Measurements from ENCODE around the gene CDH1. TPM values are rescaled to one million over a fixed set of nuclear protein-coding genes. Genes with fewer than 3 reads are reported as not detected.

CDH1 gene
- total RNA-seq, 2 donors from 2014 or later: 1.8 to 3.0 TPM

- no peak overlapping the region for H3K4me3 Mint-ChIP-seq
- peak overlapping the region; percentile 48 for H3K27ac Mint-ChIP-seq
- no peaks in the 10 kb centered on the region for H3K36me3 Mint-ChIP-seq (ENCODE audit: low read depth)
- no peaks in the 10 kb centered on the region for H3K27me3 Mint-ChIP-seq
- ATAC-seq (replicated peaks): no peak
- H3K9me3 Mint-ChIP-seq: no peaks in the 10 kb centered on the region
- peaks cover 22% of the 10 kb centered on the region for H3K4me1 Mint-ChIP-seq
Observed at GRCh38 chr16:68762996-68763756, 26.1 kb downstream of the CDH1 start.

GRCh38 chr16:68764862-68765261, 27.8 kb downstream of the CDH1 start:
- H3K9me3 Mint-ChIP-seq: no peaks in the 10 kb centered on the region
- H3K27ac Mint-ChIP-seq: no peak overlapping the region
- peaks cover 4% of the 10 kb centered on the region for H3K27me3 Mint-ChIP-seq
- peak; percentile 44 for ATAC-seq (replicated peaks)
- H3K4me3 Mint-ChIP-seq: peak overlapping the region; percentile 10
- H3K36me3 Mint-ChIP-seq (ENCODE audit: low read depth): no peaks in the 10 kb centered on the region
- peaks cover 22% of the 10 kb centered on the region for H3K4me1 Mint-ChIP-seq

GRCh38 chr16:68767581-68767980, 30.5 kb downstream of the CDH1 start:
- Mint-ChIP-seq H3K27ac (no peak overlapping the region), H3K9me3 (no peaks in the 10 kb centered on the region), H3K4me3 (no peak overlapping the region), H3K36me3 (ENCODE audit: low read depth) (no peaks in the 10 kb centered on the region), H3K4me1 (peaks cover 8% of the 10 kb centered on the region), H3K27me3 (peaks cover 4% of the 10 kb centered on the region)
- no peak for ATAC-seq (replicated peaks)

GRCh38 chr16:68768175-68768574, 31.1 kb downstream of the CDH1 start:
- Mint-ChIP-seq H3K9me3 (no peaks in the 10 kb centered on the region), H3K27ac (no peak overlapping the region), H3K4me1 (peaks cover 4% of the 10 kb centered on the region), H3K27me3 (peaks cover 4% of the 10 kb centered on the region), H3K36me3 (ENCODE audit: low read depth) (no peaks in the 10 kb centered on the region), H3K4me3 (no peak overlapping the region)
- no peak for ATAC-seq (replicated peaks)

GRCh38 chr16:68768771-68769170, 31.7 kb downstream of the CDH1 start:
- peaks cover 4% of the 10 kb centered on the region for H3K4me1 Mint-ChIP-seq
- H3K9me3 Mint-ChIP-seq: no peaks in the 10 kb centered on the region
- H3K4me3 Mint-ChIP-seq: no peak overlapping the region
- no peaks in the 10 kb centered on the region for H3K36me3 Mint-ChIP-seq (ENCODE audit: low read depth)
- no peak overlapping the region for H3K27ac Mint-ChIP-seq
- ATAC-seq (replicated peaks): no peak
- peaks cover 4% of the 10 kb centered on the region for H3K27me3 Mint-ChIP-seq

GRCh38 chr16:68770671-68771070, 33.6 kb downstream of the CDH1 start:
- Mint-ChIP-seq H3K27me3 (peaks cover 4% of the 10 kb centered on the region), H3K9me3 (no peaks in the 10 kb centered on the region), H3K27ac (no peak overlapping the region), H3K4me1 (peaks cover 3% of the 10 kb centered on the region), H3K36me3 (ENCODE audit: low read depth) (no peaks in the 10 kb centered on the region), H3K4me3 (no peak overlapping the region)
- no peak for ATAC-seq (replicated peaks)

- Mint-ChIP-seq H3K36me3 (ENCODE audit: low read depth) (no peaks in the 10 kb centered on the region), H3K4me3 (no peak overlapping the region), H3K27ac (no peak overlapping the region), H3K27me3 (peaks cover 4% of the 10 kb centered on the region), H3K9me3 (no peaks in the 10 kb centered on the region), H3K4me1 (no peaks in the 10 kb centered on the region)
- no peak for ATAC-seq (replicated peaks)
Observed at GRCh38 chr16:68772030-68772681, 35.1 kb downstream of the CDH1 start.

GRCh38 chr16:68772871-68773270, 35.8 kb downstream of the CDH1 start:
- no peak overlapping the region for H3K4me3 Mint-ChIP-seq
- no peak overlapping the region for H3K27ac Mint-ChIP-seq
- no peaks in the 10 kb centered on the region for H3K36me3 Mint-ChIP-seq (ENCODE audit: low read depth)
- no peak for ATAC-seq (replicated peaks)
- no peaks in the 10 kb centered on the region for H3K4me1 Mint-ChIP-seq
- no peaks in the 10 kb centered on the region for H3K9me3 Mint-ChIP-seq
- H3K27me3 Mint-ChIP-seq: peaks cover 4% of the 10 kb centered on the region

- Mint-ChIP-seq H3K27ac (no peak overlapping the region), H3K27me3 (no peaks in the 10 kb centered on the region), H3K4me3 (no peak overlapping the region), H3K36me3 (ENCODE audit: low read depth) (no peaks in the 10 kb centered on the region), H3K4me1 (no peaks in the 10 kb centered on the region), H3K9me3 (no peaks in the 10 kb centered on the region)
- ATAC-seq (replicated peaks): no peak
Observed at GRCh38 chr16:68774982-68775634, 38.0 kb downstream of the CDH1 start.

- H3K36me3 Mint-ChIP-seq (ENCODE audit: low read depth): no peaks in the 10 kb centered on the region
- H3K27ac Mint-ChIP-seq: no peak overlapping the region
- no peaks in the 10 kb centered on the region for H3K9me3 Mint-ChIP-seq
- ATAC-seq (replicated peaks): peak; percentile 88
- H3K4me3 Mint-ChIP-seq: no peak overlapping the region
- H3K4me1 Mint-ChIP-seq: no peaks in the 10 kb centered on the region
- H3K27me3 Mint-ChIP-seq: no peaks in the 10 kb centered on the region
Observed at GRCh38 chr16:68776821-68777485, 39.9 kb downstream of the CDH1 start.

- no peak for ATAC-seq (replicated peaks)
- H3K4me3 Mint-ChIP-seq: no peak overlapping the region
- no peak overlapping the region for H3K27ac Mint-ChIP-seq
- H3K36me3 Mint-ChIP-seq (ENCODE audit: low read depth): no peaks in the 10 kb centered on the region
- H3K27me3 Mint-ChIP-seq: no peaks in the 10 kb centered on the region
- H3K9me3 Mint-ChIP-seq: no peaks in the 10 kb centered on the region
- peaks cover 6% of the 10 kb centered on the region for H3K4me1 Mint-ChIP-seq
Observed at GRCh38 chr16:68778551-68779231, 41.6 kb downstream of the CDH1 start.

- ATAC-seq (replicated peaks): no peak
- H3K27ac Mint-ChIP-seq: no peak overlapping the region
- no peak overlapping the region for H3K4me3 Mint-ChIP-seq
- H3K27me3 Mint-ChIP-seq: no peaks in the 10 kb centered on the region
- peaks cover 6% of the 10 kb centered on the region for H3K4me1 Mint-ChIP-seq
- H3K9me3 Mint-ChIP-seq: no peaks in the 10 kb centered on the region
- no peaks in the 10 kb centered on the region for H3K36me3 Mint-ChIP-seq (ENCODE audit: low read depth)
Observed at GRCh38 chr16:68779891-68780290, 42.8 kb downstream of the CDH1 start.

- Mint-ChIP-seq H3K9me3 (no peaks in the 10 kb centered on the region), H3K27ac (no peak overlapping the region), H3K4me3 (no peak overlapping the region), H3K27me3 (peaks cover 4% of the 10 kb centered on the region), H3K4me1 (peaks cover 6% of the 10 kb centered on the region), H3K36me3 (ENCODE audit: low read depth) (no peaks in the 10 kb centered on the region)
- ATAC-seq (replicated peaks): no peak
Observed at GRCh38 chr16:68781784-68782183, 44.7 kb downstream of the CDH1 start.
